Right lobe of liver (tissue), 6 donors: Measurements from ENCODE around the gene PROK1. TPM values are rescaled to one million over a fixed set of nuclear protein-coding genes. Genes with fewer than 3 reads are reported as not detected.

Experiments
- ATAC-seq, 4 donors: fragments of 200-7000 bp; cut with Tn5 transposase; one replicate each; pipeline ENCODE4 v1.9.1; 2020; ENCODE audit warnings: mild to moderate bottlenecking in 4 of 4, moderate library complexity in 4 of 4
- DNase-seq, 3 donors: peaks; one replicate each; pipeline ENCODE4 v3.0.0-alpha.2; 2020
- H3K27ac ChIP-seq, 3 donors: fragments of 200-600 bp; one replicate each; pipeline ENCODE4 v1.8.0; 2022
- H3K27me3 ChIP-seq, 2 donors: fragments of 200-600 bp; one replicate each; pipeline ENCODE4 v1.8.0; 2022
- H3K36me3 ChIP-seq, 4 donors: fragments of 200-600 bp; sonication (generic) in 1 of 4; one replicate each; pipeline versions ENCODE4 v1.5.1 to v1.8.0; 2017 to 2022; ENCODE audit warnings: control low read depth in 1 of 4
- H3K4me1 ChIP-seq, 4 donors: fragments of 200-600 bp; sonication (generic) in 1 of 4; one replicate each; pipeline versions ENCODE4 v1.5.1 to v1.8.0; 2017 to 2022; ENCODE audit warnings: control low read depth in 1 of 4
- H3K4me3 ChIP-seq, 3 donors: fragments of 200-600 bp; one replicate each; pipeline ENCODE4 v1.8.0; 2022
- H3K9me3 ChIP-seq, 4 donors: fragments of 200-600 bp; sonication (generic) in 1 of 4; one replicate each; pipeline versions ENCODE4 v1.5.1 to v1.8.0; 2017 to 2022; ENCODE audit warnings: control low read depth in 1 of 4
- CTCF ChIP-seq, 4 donors: fragments of 200-600 bp in 3 of 4; fragments of 450-650 bp in 1 of 4; IDR thresholded peaks; one replicate each; pipeline versions ENCODE4 v1.5.1 to v1.8.0; 2016 to 2022; ENCODE audit warnings: antibody characterized with exemption in 4 of 4, mild to moderate bottlenecking in 2 of 4
- POLR2A ChIP-seq: fragments of 450-650 bp; IDR thresholded peaks from one replicate; pipeline ENCODE4 v1.6.1; 2017; ENCODE audit warnings: antibody characterized with exemption, mild to moderate bottlenecking
- WGBS: methylation state at CpG from one replicate; pipeline ENCODE4 v1.1.6; 2018; ENCODE audit warnings: low coverage, low lambda C conversion rate; ENCODE audit not compliant: insufficient coverage; ENCODE audit errors: missing lambda C conversion rate; 5-methylcytosine and 5-hydroxymethylcytosine counted together
- intact Hi-C, 2 donors: fragments of 100-400 bp; cut with DNase I; formaldehyde crosslinking; loops; one replicate each; pipeline versions ENCODE4 v1.11.2 to v1.14.1; 2022
- total RNA-seq, 6 experiments: library from RNA; depleted of rRNA in 2 of 6; stranded (reverse); fragments of >200 nt in 2 of 6; fragmentation: NEBNext Ultra II Directional in 3 of 6; extraction: Animal tissue kit (Norgen Biotek cat#: 25700) in 3 of 6; gene quantifications; one replicate each; pipeline versions ENCODE4 v1.1.0 to v1.2.4, GENCODE V29; 2016 to 2023
- donor health status: DM: no; HTN: yes; CAD: no.
- donor health status: DM: no; HTN: no; CAD: no.
- donor health status: DM: no; HTN: no; CAD: no.
- donor health status: DM: no; HTN: yes; CAD: no.
- donor health status: DM: no; HTN: yes; CAD: no.

The PROK1 gene
- total RNA-seq, 6 experiments from 2014 or later = not detected

GRCh38 chr1:110424699-110425611, 26.0 kb upstream of the PROK1 start:
- TF ChIP-seq POLR2A (no peak), CTCF (IDR thresholded peaks at IDR 0.05) (no peak)
- Histone ChIP-seq H3K27me3 (no peaks in the 10 kb centered on the region), H3K4me3 (no peak overlapping the region), H3K36me3 (no peaks in the 10 kb centered on the region), H3K9me3 (no peaks in the 10 kb centered on the region), H3K4me1 (peaks cover 0 to 8% (median 0%) of the 10 kb centered on the region in 4 donors), H3K27ac (no peak overlapping the region)
- no peak for DNase-seq
- intact Hi-C loops = no loop called here
- no peak for ATAC-seq
- 61% methylated on average over 8 of the region's 9 CpGs for WGBS

- WGBS = 67% methylated on average over 3 of the region's 9 CpGs
- Histone ChIP-seq H3K27me3 (no peaks in the 10 kb centered on the region), H3K36me3 (no peaks in the 10 kb centered on the region), H3K9me3 (no peaks in the 10 kb centered on the region), H3K4me3 (no peak overlapping the region), H3K4me1 (peaks cover 0 to under 1% (median 0%) of the 10 kb centered on the region in 4 donors), H3K27ac (no peak overlapping the region)
- DNase-seq (no peak), ATAC-seq (no peak)
- intact Hi-C loops = no loop called here
- TF ChIP-seq POLR2A = no peak
- no peak for TF ChIP-seq CTCF (IDR thresholded peaks at IDR 0.05)
Measured at GRCh38 chr1:110425612-110426152, 25.3 kb upstream of the PROK1 start.

- intact Hi-C loops = no loop called here
- no peaks in the 10 kb centered on the region for H3K27me3 ChIP-seq
- no peaks in the 10 kb centered on the region for H3K9me3 ChIP-seq
- ATAC-seq (peak in 3 of 4 donors; percentile 25 to 37 (median 35)), DNase-seq (no peak)
- WGBS = 41% methylated on average over 3 of the region's 4 CpGs
- H3K4me3 ChIP-seq = no peak overlapping the region
- TF ChIP-seq CTCF (IDR thresholded peaks at IDR 0.05) (no peak), POLR2A (no peak)
- H3K36me3 ChIP-seq = no peaks in the 10 kb centered on the region
- no peak overlapping the region for H3K27ac ChIP-seq
- no peaks in the 10 kb centered on the region for H3K4me1 ChIP-seq
Measured at GRCh38 chr1:110426854-110427253, 24.1 kb upstream of the PROK1 start.

- no peaks in the 10 kb centered on the region for H3K9me3 ChIP-seq
- intact Hi-C loops = no loop called here
- peaks cover 0 to 5% (median 0%) of the 10 kb centered on the region in 4 donors for H3K4me1 ChIP-seq
- WGBS = 49% methylated on average over 4 of the region's 4 CpGs
- no peaks in the 10 kb centered on the region for H3K36me3 ChIP-seq
- H3K27ac ChIP-seq = no peak overlapping the region
- H3K4me3 ChIP-seq = no peak overlapping the region
- no peaks in the 10 kb centered on the region for H3K27me3 ChIP-seq
- TF ChIP-seq CTCF (IDR thresholded peaks at IDR 0.05) (no peak), POLR2A (no peak)
- DNase-seq = no peak
- no peak for ATAC-seq
Measured at GRCh38 chr1:110428946-110429345, 22.0 kb upstream of the PROK1 start.
